IPS DF 6.9 (cell line): ENCODE data around the gene APOBEC3C.
"Not testable (repeated sequence)": the region's sequence is repeated elsewhere in the genome, so short reads cannot be mapped to it uniquely, and the experiment has no call there.

Experiments
- DNase-seq: peaks from one replicate; pipeline ENCODE4 v3.0.0-alpha.2; 2013; ENCODE audit warnings: low read depth, low spot score
- H3K27ac ChIP-seq: one replicate; pipeline ENCODE4 v1.5.1; 2013; ENCODE audit warnings: low read length, control low read depth
- H3K27me3 ChIP-seq: 2 replicates; pipeline ENCODE4 v1.6.1; 2013; ENCODE audit warnings: mild to moderate bottlenecking, low read length; ENCODE audit not compliant: control insufficient read depth, insufficient read depth
- H3K36me3 ChIP-seq: 2 replicates; pipeline ENCODE4 v1.6.1; 2013; ENCODE audit warnings: low read length; ENCODE audit not compliant: control insufficient read depth, insufficient read depth
- H3K4me1 ChIP-seq: 2 replicates; pipeline ENCODE4 v1.6.1; 2013; ENCODE audit warnings: low read length; ENCODE audit not compliant: control insufficient read depth, insufficient read depth
- H3K4me3 ChIP-seq: 2 replicates; pipeline ENCODE4 v1.5.1; 2013; ENCODE audit warnings: mild to moderate bottlenecking, low read length
- H3K9me3 ChIP-seq: 2 replicates; pipeline ENCODE4 v1.6.1; 2013; ENCODE audit warnings: low read length, inconsistent platforms; ENCODE audit not compliant: control insufficient read depth, insufficient read depth
- WGBS: extraction: QIAGEN DNeasy Blood & Tissue Kit; methylation state at CpG from one replicate; pipeline ENCODE4 v1.1.7; 2013; ENCODE audit warnings: mixed read lengths, missing lambda C conversion rate; ENCODE audit not compliant: insufficient read length, insufficient coverage; 5-methylcytosine and 5-hydroxymethylcytosine counted together

APOBEC3C gene

DNA sequence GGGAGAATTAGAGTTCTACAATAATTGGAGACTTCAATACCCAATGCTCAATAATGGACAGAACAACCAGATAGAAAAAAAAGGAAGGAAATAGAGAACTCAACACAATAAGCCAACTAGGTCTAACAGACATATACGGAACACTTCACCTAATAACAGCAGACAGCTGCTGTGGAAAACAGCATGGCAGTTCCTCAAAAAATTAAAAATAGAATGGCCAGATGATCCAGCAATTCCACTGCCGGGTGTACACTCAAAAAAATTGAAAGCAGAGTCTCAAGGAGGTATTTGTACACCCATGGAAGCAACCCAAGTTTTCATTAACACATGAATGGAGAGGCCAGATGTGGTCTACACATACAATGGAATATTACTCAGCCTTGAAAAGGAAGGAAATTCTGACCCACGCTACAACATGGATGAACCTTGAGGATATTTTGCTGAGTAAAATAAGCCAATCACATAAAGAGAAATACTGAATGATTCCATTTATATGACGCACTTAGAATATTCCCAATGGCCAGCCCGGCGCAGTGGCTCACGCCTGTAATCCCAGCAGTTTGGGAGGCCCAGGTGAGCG is 5.7 kb upstream of the APOBEC3C start:
- H3K36me3 ChIP-seq, H3K4me3 ChIP-seq, DNase-seq, H3K27me3 ChIP-seq, H3K4me1 ChIP-seq, H3K27ac ChIP-seq, H3K9me3 ChIP-seq: not testable (repeated sequence)
- no CpG with 5 or more reads among the region's 8 CpGs for WGBS

DNA sequence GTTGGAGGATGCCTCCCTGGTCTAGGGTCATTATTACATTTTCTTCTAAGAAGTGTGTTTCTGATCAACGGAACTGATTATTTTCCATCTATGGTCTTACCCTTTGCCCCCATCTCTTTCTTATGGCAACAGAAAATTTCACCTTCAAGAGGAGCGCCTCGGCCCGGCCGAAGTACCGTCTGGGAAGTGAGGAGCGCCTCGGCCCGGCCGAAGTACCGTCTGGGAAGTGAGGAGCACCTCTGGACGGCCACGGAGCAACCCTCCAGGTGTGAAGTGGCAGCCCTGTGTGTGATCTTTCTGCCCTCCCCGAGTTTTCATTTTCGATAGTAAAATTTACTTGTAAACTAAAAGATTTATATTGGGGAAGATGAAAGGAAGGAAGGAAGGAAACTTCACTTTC is 3.1 kb upstream of the APOBEC3C start:
- Histone ChIP-seq H3K9me3 (no peaks in the 10 kb centered on the region), H3K27me3 (no peaks in the 10 kb centered on the region), H3K4me1 (no peaks in the 10 kb centered on the region), H3K4me3 (no peak overlapping the region), H3K36me3 (no peaks in the 10 kb centered on the region), H3K27ac (no peak overlapping the region)
- no peak for DNase-seq
- WGBS: no CpG with 5 or more reads among the region's 15 CpGs

DNA sequence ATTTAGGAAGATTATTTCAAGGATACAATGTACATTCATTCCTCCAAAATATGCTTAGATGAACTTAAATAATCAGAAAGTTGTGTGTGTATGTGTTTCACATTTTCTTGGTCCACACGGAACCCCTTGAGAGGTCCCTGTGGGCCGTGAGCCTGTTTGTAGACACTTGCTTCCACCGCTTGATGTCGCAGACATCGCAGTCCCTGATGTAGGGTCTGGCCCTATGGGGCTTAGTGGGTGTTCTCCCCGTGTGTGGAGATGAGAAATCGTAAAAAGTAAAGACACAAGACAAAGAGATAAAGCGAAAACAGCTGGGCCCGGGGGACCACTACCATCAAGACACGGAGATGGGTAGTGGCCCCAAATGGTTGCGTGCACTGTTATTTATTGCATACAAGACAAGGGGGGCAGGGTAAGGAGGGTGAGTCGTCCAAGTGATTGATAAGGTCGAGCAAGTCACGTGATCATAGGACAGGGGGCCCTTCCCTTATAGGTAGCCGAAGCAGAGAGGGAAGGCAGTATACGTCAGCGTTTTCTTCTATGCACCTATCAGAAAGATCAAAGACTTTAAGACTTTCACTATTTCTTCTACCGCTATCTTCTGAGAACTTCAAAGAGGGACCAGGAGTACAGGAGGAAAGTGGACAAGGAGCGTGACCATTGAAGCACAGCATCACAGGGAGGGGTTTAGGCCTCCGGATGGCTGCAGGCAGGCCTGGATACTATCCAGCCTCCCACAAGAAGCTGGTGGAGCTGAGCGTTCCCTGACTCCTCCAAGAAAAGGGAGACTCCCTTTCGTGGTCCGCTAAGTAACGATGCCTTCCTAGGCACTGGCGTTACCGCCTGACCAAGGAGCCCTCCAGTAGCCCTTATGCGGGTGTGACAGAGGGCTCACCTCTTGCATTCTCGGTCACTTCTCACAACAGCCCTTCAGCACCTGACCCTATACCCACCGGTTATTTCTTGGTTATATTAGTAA is 1.2 kb upstream of the APOBEC3C start:
- no peak overlapping the region for H3K4me3 ChIP-seq
- no peak for DNase-seq
- no peaks in the 10 kb centered on the region for H3K36me3 ChIP-seq
- H3K27me3 ChIP-seq: no peaks in the 10 kb centered on the region
- no peak overlapping the region for H3K27ac ChIP-seq
- peaks cover 3% of the 10 kb centered on the region for H3K4me1 ChIP-seq
- WGBS: no CpG with 5 or more reads among the region's 29 CpGs
- no peaks in the 10 kb centered on the region for H3K9me3 ChIP-seq

DNA sequence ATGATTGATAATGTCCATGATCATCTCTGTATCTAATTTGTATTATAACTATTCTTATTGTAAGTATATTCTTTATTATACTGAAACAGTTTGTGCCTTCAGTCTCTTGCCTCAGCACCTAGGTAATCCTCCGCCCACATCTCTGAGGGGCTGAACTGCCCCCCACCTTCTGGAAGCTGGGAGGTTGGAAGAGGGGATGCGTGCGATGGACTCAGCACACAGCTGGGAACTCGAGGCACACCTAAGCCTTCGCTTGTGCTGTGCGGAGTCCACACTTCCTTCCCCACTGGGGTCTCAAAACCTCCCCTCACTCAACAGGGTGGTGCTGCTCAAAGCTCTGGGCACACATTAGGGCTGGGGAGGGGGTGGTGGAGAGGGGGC is 506 bp upstream of the APOBEC3C start:
- not testable (repeated sequence) for H3K36me3 ChIP-seq, H3K9me3 ChIP-seq, H3K27me3 ChIP-seq, H3K27ac ChIP-seq, H3K4me3 ChIP-seq, H3K4me1 ChIP-seq, DNase-seq
- no CpG with 5 or more reads among the region's 6 CpGs for WGBS

DNA sequence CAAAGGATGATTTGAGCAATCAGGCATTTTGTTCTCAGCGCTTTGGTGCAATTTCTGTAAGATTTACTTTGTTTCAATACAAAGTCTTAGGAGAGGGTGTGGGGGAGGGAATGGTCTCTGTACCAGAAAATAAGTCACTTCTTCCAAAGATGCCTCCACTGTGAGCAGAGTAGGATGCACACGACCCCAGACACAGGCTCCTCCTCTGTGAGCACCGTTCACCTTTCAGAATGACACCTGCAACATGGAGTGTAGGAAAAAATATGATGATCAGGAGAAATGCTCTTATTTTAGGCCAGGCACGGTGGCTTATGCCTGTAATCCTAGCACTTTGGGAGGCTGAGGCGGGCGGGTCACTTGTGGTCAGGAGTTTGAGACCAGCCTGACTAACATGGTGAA is 665 bp downstream of the APOBEC3C start:
- H3K4me1 ChIP-seq, DNase-seq, H3K27me3 ChIP-seq, H3K27ac ChIP-seq, H3K36me3 ChIP-seq, H3K9me3 ChIP-seq, H3K4me3 ChIP-seq: not testable (repeated sequence)
- no CpG with 5 or more reads among the region's 6 CpGs for WGBS

DNA sequence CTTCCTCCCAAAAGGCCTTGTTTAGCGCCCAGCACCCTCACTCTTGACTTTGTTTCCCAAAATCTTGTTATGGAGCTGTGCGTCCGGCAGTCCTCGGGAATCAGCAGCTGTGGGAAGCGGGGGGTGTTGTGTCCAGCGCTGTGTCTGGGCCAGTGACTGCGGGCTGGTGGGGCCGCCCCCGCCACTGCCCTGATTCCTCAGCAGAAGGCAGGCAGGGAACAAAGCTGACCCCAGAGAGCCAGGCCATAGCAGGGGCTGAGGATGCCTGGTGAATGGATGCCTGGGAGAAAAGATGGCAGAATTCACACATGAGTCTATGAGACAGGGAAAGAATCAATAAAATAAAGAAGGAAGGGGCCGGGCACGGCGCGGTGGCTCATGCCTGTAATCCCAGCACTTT is 2.5 kb downstream of the APOBEC3C start:
- WGBS: no CpG with 5 or more reads among the region's 13 CpGs
- Histone ChIP-seq H3K36me3 (no peaks in the 10 kb centered on the region), H3K4me3 (no peak overlapping the region), H3K27me3 (no peaks in the 10 kb centered on the region), H3K27ac (no peak overlapping the region), H3K4me1 (peaks cover 8% of the 10 kb centered on the region), H3K9me3 (no peaks in the 10 kb centered on the region)
- no peak for DNase-seq

DNA sequence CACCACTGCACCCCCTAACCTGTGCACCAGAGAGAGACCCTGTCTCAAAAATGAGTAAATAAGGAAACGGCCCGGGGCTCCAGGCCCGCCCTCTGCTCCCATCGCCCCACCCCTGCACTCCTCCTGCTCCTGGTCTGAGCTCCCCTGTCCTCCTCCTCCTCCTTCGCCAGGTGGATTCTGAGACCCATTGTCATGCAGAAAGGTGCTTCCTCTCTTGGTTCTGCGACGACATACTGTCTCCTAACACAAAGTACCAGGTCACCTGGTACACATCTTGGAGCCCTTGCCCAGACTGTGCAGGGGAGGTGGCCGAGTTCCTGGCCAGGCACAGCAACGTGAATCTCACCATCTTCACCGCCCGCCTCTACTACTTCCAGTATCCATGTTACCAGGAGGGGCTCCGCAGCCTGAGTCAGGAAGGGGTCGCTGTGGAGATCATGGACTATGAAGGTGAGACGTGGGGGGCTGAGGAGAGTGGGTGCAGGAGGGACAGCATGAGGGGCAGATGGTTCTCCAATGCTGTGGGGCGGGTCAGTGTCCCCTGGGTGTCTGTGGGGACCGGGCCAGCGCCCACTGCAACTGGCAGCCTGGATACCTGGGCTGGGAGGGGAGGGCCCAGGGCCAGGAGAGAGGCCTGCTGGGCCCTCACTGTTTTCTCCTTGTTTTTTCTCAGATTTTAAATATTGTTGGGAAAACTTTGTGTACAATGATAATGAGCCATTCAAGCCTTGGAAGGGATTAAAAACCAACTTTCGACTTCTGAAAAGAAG is 3.7 kb downstream of the APOBEC3C start:
- DNase-seq: no peak
- Histone ChIP-seq H3K27ac (no peak overlapping the region), H3K27me3 (no peaks in the 10 kb centered on the region), H3K4me1 (peaks cover 10% of the 10 kb centered on the region), H3K4me3 (peak overlapping the region; percentile 7; the same call in 1 of the 2 replicates), H3K36me3 (no peaks in the 10 kb centered on the region), H3K9me3 (no peaks in the 10 kb centered on the region)
- WGBS: no CpG with 5 or more reads among the region's 18 CpGs

DNA sequence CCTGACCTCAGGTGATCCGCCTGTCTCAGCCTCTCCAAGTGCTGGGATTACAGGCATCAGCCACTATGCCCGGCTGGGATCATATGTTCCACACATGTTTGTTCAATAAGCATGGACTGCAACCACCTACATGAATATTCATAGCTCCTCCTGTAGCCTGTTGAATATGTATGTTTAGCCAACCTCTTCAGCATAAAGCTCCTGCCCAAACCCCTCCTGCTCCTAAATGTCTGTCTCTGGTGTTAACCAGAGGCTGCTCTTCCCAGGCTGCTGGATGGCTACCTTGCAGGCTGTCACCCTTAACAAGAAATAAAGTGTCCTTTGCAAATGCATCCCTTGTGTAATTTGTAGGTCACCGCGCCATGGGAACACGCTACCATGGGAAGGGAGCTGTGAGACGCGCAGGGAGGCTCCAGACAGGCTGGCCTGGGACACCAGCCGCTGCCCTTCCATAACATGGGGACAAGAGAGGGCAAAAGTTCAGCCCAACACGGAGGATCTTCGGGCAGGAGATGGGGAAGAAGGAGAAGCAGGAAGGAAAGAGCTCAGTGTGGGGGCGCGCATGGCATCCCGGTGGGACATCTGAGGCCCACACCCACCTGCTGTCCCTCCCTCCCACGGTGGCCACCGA is 6.1 kb downstream of the APOBEC3C start:
- H3K27me3 ChIP-seq, H3K36me3 ChIP-seq, H3K4me3 ChIP-seq, DNase-seq, H3K27ac ChIP-seq, H3K9me3 ChIP-seq: not testable (repeated sequence)
- no CpG with 5 or more reads among the region's 15 CpGs for WGBS
- peaks cover 10% of the 10 kb centered on the region for H3K4me1 ChIP-seq

DNA sequence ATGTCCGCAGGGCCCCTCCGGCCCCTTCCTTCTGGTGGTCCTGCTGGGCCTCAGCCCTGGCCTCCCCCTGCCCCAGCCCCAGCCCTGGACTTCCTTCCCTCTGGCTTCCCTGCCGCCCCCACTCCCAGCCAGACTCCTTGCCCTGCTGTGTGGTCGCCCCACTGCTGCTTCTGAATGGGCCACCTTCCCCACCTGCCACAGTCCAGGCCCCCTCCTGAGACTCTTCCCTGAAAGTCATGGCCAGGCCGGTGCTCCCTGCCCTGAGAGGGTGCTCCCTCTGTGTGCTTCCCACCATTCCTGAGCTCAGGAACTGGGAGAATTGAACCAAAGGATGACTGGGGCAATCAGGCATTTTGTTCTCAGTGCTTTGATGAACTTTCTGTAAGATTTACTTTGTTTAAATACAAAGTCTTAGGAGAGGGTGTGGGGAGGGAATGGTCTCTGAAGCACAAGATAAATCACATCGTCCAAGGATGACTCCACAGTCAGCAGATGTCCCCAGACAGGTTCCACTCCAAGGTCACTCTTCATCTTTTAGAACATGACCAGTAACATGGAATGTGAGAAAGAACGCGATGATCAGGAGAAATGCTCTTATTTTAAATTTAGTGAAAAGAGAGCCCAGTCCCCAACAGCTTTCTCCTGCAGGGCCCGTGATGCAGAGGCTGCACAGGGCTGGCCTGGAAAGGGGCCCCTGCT is 7.6 kb downstream of the APOBEC3C start:
- Histone ChIP-seq H3K4me1 (peaks cover 8% of the 10 kb centered on the region), H3K9me3 (no peaks in the 10 kb centered on the region), H3K4me3 (no peak overlapping the region), H3K27ac (no peak overlapping the region), H3K27me3 (no peaks in the 10 kb centered on the region), H3K36me3 (no peaks in the 10 kb centered on the region)
- WGBS: no CpG with 5 or more reads among the region's 9 CpGs
- DNase-seq: no peak
